HG03196 (cell line): Measurements from ENCODE around the gene TMEM92.

Source experiments
- ATAC-seq: cut with Tn5 transposase; IDR thresholded peaks from one replicate; pipeline ENCODE4 v1.9.1; 2021; ENCODE audit not compliant: unreplicated experiment

TMEM92 gene

GRCh38 chr17:50325906-50326305 lies 51.6 kb downstream of the TMEM92 start:
- no peak for ATAC-seq

DNA sequence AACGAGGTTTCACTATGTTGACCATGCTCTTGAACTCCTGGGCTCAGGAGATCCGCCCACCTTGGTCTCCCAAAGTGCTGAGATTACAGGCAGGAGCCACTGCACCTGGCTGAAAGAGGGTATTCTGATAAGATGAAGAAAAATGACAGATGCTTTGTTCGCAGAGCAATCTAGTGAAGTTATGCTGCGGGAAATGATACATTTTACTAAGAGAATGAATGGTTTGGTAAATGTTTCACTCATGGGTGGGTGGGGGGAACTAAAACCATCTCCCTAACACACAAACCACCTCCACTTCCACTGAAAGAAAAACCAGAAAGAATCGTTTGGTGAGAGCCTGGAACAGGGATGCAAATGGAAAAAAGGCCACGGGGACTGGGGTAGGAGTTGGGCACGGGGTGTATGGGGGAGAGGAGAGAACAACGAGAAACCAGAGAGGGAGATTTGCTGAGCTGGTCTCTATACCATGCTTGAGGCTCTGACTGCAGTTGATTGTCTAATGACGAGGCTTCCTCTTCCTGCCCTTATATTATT lies 52.6 kb downstream of the TMEM92 start:
- no peak for ATAC-seq

GRCh38 chr17:50328363-50329325 lies 54.4 kb downstream of the TMEM92 start:
- ATAC-seq: no peak

DNA sequence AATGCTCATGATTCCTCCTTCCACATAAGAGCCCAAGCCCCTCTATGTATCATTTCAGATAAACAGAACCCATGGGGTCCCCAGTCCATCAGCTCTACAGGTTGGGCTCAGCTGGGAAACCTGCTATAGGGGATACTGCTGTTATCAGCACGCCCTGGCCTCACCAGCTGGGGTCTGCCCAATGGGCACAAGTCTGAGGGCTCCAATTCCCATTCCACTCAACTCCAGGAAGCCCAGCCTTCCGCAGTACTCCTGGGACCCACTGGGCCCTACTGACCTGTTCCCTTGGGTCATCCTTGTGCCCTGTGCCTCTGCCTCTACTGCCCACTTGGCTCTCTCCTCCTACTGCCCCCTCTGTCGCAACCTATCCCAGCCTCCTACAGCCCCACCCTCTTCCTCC lies 55.5 kb downstream of the TMEM92 start:
- ATAC-seq: no peak

- ATAC-seq: no peak
Measured at GRCh38 chr17:50330151-50330775, 56.0 kb downstream of the TMEM92 start.
